GM12873 (cell line): ENCODE results near the gene TMEM196.

Source experiments
- TF ChIP-seq, protein P1 (sequence below): IDR thresholded peaks from 2 replicates; pipeline ENCODE4 v1.5.1; 2012; ENCODE audit warnings: low read depth, mild to moderate bottlenecking, moderate library complexity, low read length, control low read depth; ENCODE audit not compliant: insufficient read depth; ENCODE audit errors: missing control alignments

The TMEM196 gene

GRCh38 chr7:19747740-19748339 is 25.6 kb downstream of the TMEM196 start:
- TF ChIP-seq, protein P1, sequence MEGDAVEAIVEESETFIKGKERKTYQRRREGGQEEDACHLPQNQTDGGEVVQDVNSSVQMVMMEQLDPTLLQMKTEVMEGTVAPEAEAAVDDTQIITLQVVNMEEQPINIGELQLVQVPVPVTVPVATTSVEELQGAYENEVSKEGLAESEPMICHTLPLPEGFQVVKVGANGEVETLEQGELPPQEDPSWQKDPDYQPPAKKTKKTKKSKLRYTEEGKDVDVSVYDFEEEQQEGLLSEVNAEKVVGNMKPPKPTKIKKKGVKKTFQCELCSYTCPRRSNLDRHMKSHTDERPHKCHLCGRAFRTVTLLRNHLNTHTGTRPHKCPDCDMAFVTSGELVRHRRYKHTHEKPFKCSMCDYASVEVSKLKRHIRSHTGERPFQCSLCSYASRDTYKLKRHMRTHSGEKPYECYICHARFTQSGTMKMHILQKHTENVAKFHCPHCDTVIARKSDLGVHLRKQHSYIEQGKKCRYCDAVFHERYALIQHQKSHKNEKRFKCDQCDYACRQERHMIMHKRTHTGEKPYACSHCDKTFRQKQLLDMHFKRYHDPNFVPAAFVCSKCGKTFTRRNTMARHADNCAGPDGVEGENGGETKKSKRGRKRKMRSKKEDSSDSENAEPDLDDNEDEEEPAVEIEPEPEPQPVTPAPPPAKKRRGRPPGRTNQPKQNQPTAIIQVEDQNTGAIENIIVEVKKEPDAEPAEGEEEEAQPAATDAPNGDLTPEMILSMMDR = peak; percentile 48

GRCh38 chr7:19744075-19744474 is 29.3 kb downstream of the TMEM196 start:
- TF ChIP-seq, protein P1 = no peak

- TF ChIP-seq, protein P1 = no peak
These were observed 44.7 kb downstream of the TMEM196 start for GRCh38 chr7:19728716-19729115.

- TF ChIP-seq, protein P1 = no peak
These were observed 47.6 kb downstream of the TMEM196 start for GRCh38 chr7:19725770-19726169.

DNA sequence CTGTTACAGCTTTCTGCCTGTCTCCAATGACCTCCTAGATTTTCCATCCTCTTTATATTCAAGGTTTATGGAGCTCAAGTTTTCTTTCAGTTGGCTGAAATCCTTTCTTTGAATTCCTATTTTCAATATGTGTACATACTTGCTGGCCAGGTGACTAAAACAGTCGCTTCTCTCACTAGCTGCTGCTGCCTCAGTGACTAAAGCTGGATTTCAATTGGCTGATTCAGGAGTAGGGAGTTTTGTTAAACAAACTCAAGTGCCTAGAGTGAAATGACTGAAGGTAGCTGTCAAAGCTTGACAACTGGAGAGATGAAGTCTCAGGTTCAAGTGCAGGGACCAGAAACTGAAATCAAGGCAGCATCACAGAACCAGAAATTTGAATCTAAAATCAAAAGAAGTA is 57.9 kb downstream of the TMEM196 start:
- TF ChIP-seq, protein P1 = no peak

DNA sequence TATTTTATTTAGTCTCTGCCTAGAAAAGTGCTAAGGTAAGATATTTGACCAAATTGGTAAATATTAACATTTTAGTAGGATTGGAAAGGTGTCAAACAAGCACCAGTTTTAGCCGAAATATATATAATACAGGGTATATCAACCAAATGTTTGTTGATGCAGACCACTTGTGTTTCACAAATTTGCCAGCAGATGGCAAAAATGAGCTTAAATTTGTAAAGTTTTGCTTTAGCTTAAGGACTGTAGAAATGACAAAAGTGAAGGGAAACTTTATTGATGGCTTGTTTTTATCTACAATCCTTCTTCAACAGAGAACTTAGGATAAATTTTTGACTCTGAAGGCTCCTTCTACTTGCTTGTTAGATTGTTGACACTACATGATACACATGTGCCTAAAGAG is 59.7 kb downstream of the TMEM196 start:
- TF ChIP-seq, protein P1 = peak; percentile 51

DNA sequence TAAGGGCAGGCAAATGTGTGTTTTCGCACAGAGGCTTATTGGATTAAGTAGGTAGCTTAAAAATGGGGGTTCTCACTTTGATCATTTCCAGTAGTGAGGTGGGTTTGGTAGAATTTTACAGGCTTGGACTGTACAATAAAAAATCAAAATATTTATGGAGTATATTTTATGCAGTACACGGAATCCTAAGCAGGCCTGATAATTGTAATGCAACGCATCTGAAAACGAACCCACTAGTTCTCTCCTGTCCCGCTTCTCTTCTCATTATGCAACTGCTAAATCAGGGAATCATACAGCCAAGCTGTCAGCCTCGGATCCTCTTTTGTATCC is 64.2 kb downstream of the TMEM196 start:
- TF ChIP-seq, protein P1 = no peak
